ENCODE results near the gene OR2AT4. TPM values are rescaled to one million over a fixed set of nuclear protein-coding genes. Genes with fewer than 3 reads are reported as not detected.

Gene OR2AT4
- total and polyA plus RNA-seq, 2 donors (not counting 3 experiments of a cell fraction or from before 2014, with no cell fraction given) = not detected

- intact Hi-C loops (cut with micrococcal nuclease) = loop anchor here (1.0 to 5.0 kb wide), 3 partner anchors 9 to 103 kb away; partner anchors contain the start of genes SPCS2 and XRRA1
- no peaks in the 10 kb centered on the region for H3K9me1 ChIP-seq (replicated peaks; ENCODE audit: control insufficient read depth, extremely low read depth, insufficient read depth, low read length)
- H3K79me2 ChIP-seq (ENCODE audit: control insufficient read depth, insufficient read depth, low read length) = no peaks in the 10 kb centered on the region
- H3K4me1 ChIP-seq (ENCODE audit: control insufficient read depth, extremely low read depth, insufficient read depth, low read length) = peaks cover 8% of the 10 kb centered on the region
- FAIRE-seq = peak; percentile 84
- H3K27ac ChIP-seq (ENCODE audit: insufficient read depth, low read depth, low read length) = no peak overlapping the region
- no peak overlapping the region for H3K4me2 ChIP-seq (ENCODE audit: insufficient read depth, low read length)
- no peak overlapping the region for H3K9ac ChIP-seq (replicated peaks; ENCODE audit: extremely low read depth, insufficient read depth, low read length)
- POLR2A ChIA-PET = no interaction called here
- BruUV-seq (replicated peaks) = TSS peak; percentile 60
- dilution Hi-C loops (cut with MboI; ENCODE audit: extremely low pct_ligation_motif_present, low sequenced_read_pairs) = no loop called here
- H3K27me3 ChIP-seq (ENCODE audit: control insufficient read depth in 2 of 2, insufficient read depth in 2 of 2, low read length in 2 of 2) = peaks cover 0 to 7% of the 10 kb centered on the region in 2 experiments
- no peaks in the 10 kb centered on the region for H4K20me1 ChIP-seq (replicated peaks; ENCODE audit: control insufficient read depth, extremely low read depth, insufficient read depth, low read length)
- TF ChIP-seq CTCF (IDR thresholded peaks at IDR 0.05; ENCODE audit: extremely low read depth in 1 of 2, insufficient read depth in 1 of 2, low read depth in 1 of 2, low read length in 2 of 2) (peak; percentile 85), GATA2 (IDR thresholded peaks at IDR 0.05; ENCODE audit: insufficient read depth, insufficient read length, low read depth, low read length) (no peak)
- CTCF ChIA-PET = interaction anchor here (0.6 to 6.6 kb wide), 22 partner anchors 10 to 329 kb away, joined by 3 to 100 read pairs (median 4); no protein-coding TSS in a partner anchor
- H3K36me3 ChIP-seq (ENCODE audit: control insufficient read depth in 2 of 2, extremely low read depth in 1 of 2, insufficient read depth in 2 of 2, low read length in 2 of 2) = no peaks in the 10 kb centered on the region
- peak; percentile 70 for DNase-seq (ENCODE audit: low read depth, low spot score)
- H3K4me3 ChIP-seq (replicated peaks in 1 of 3; ENCODE audit: insufficient read depth in 1 of 3, low read depth in 1 of 3, low read length in 3 of 3) = no peak overlapping the region
- H2AFZ ChIP-seq (ENCODE audit: low read depth, low read length) = no peak overlapping the region
- H3K9me3 ChIP-seq (replicated peaks; ENCODE audit: control insufficient read depth, insufficient read depth, low read length) = no peaks in the 10 kb centered on the region
Observed at GRCh38 chr11:75031771-75032549, 64.7 kb downstream of the OR2AT4 start.

Other genes starting within 250 kb of the OR2AT4 start
- gene XRRA1, start 147.8 kb downstream of the OR2AT4 start, total RNA-seq = 11.2 and 28.6 TPM in 2 replicates
- 6.3 and 8.6 TPM in 2 replicates for gene XRRA1, start 147.8 kb downstream of the OR2AT4 start, polyA plus RNA-seq
- 140 and 152 TPM in 2 replicates for gene SPCS2, start 147.6 kb downstream of the OR2AT4 start, total RNA-seq
- gene SPCS2, start 147.6 kb downstream of the OR2AT4 start, polyA plus RNA-seq = 82.8 and 88.9 TPM in 2 replicates
- 7.0 and 7.6 TPM in 2 replicates for gene NEU3, start 107.9 kb downstream of the OR2AT4 start, total RNA-seq
- 5.5 and 5.9 TPM in 2 replicates for gene NEU3, start 107.9 kb downstream of the OR2AT4 start, polyA plus RNA-seq
- not detected in 2 replicates for gene SLCO2B1, start 54.2 kb upstream of the OR2AT4 start, total RNA-seq
- gene SLCO2B1, start 54.2 kb upstream of the OR2AT4 start, polyA plus RNA-seq = 0.04 and 0.10 TPM in 2 replicates
- not detected in 2 replicates for gene TPBGL, start 143.9 kb upstream of the OR2AT4 start, total RNA-seq
- gene TPBGL, start 143.9 kb upstream of the OR2AT4 start, polyA plus RNA-seq = not detected in 2 replicates